Measurements from ENCODE around the gene SCGB1C1.

GRCh38 chr11:240315-240714 is 47.4 kb downstream of the SCGB1C1 start:
- TF ChIP-seq ATF2 (IDR thresholded peaks at IDR 0.05; ENCODE audit: low read length) (no peak), SIN3A (conservative IDR thresholded peaks at IDR 0.05 in 1 of 2, IDR thresholded peaks at IDR 0.05 in 1 of 2; ENCODE audit: low read depth in 1 of 2, low read length in 2 of 2) (no peak), CTCF (IDR thresholded peaks at IDR 0.05; ENCODE audit: control extremely low read depth in 1 of 3, insufficient read depth in 1 of 3, low read depth in 1 of 3, low read length in 3 of 3) (no peak), YY1 (IDR thresholded peaks at IDR 0.05; ENCODE audit: low read depth, low read length) (no peak), MAX (IDR thresholded peaks at IDR 0.05) (no peak)

Data from H1 (cell line).